Ishikawa (cell line): ENCODE results near the gene LMF1.

Experiments used
- CEBPB ChIP-seq: IDR thresholded peaks from 2 replicates; pipeline ENCODE4 v1.6.1; 2012
- CREB1 ChIP-seq: IDR thresholded peaks from 2 replicates; pipeline ENCODE4 v1.6.1; 2012; ENCODE audit warnings: low read depth
- EGR1 ChIP-seq: IDR thresholded peaks from 2 replicates; pipeline ENCODE4 v1.6.1; 2012
- EP300 ChIP-seq: IDR thresholded peaks from 2 replicates; pipeline ENCODE4 v1.6.1; 2012; ENCODE audit warnings: borderline replicate concordance
- FOXM1 ChIP-seq: IDR thresholded peaks from 2 replicates; pipeline ENCODE4 v1.6.1; 2012; ENCODE audit warnings: low read depth, borderline replicate concordance
- NFIC ChIP-seq: IDR thresholded peaks from 2 replicates; pipeline ENCODE4 v1.6.1; 2012
- RAD21 ChIP-seq: IDR thresholded peaks from 2 replicates; pipeline ENCODE4 v1.6.1; 2012; ENCODE audit warnings: low read depth
- TAF1 ChIP-seq: IDR thresholded peaks from 2 replicates; pipeline ENCODE4 v1.6.1; 2012; ENCODE audit warnings: low read depth, mild to moderate bottlenecking
- TCF12 ChIP-seq: IDR thresholded peaks from 2 replicates; pipeline ENCODE4 v1.6.1; 2012; ENCODE audit warnings: low read depth
- TEAD4 ChIP-seq: IDR thresholded peaks from 2 replicates; pipeline ENCODE4 v1.6.1; 2012
- YY1 ChIP-seq: IDR thresholded peaks from 2 replicates; pipeline ENCODE4 v1.6.1; 2012; ENCODE audit warnings: low read depth
- TF ChIP-seq, protein P1 (sequence below): IDR thresholded peaks from 2 replicates; pipeline ENCODE4 v1.6.1; 2012; ENCODE audit warnings: low read depth, mild to moderate bottlenecking
- TF ChIP-seq, protein P2 (sequence below): IDR thresholded peaks from 2 replicates; pipeline ENCODE4 v1.6.1; 2012
- TF ChIP-seq, protein P3 (sequence below): IDR thresholded peaks from 2 replicates; pipeline ENCODE4 v1.6.1; 2012

GRCh38 chr16:962901-963814 lies 7.6 kb downstream of the LMF1 start:
- TF ChIP-seq YY1, result no peak
- TF ChIP-seq TAF1, result no peak
- TF ChIP-seq, protein P1, sequence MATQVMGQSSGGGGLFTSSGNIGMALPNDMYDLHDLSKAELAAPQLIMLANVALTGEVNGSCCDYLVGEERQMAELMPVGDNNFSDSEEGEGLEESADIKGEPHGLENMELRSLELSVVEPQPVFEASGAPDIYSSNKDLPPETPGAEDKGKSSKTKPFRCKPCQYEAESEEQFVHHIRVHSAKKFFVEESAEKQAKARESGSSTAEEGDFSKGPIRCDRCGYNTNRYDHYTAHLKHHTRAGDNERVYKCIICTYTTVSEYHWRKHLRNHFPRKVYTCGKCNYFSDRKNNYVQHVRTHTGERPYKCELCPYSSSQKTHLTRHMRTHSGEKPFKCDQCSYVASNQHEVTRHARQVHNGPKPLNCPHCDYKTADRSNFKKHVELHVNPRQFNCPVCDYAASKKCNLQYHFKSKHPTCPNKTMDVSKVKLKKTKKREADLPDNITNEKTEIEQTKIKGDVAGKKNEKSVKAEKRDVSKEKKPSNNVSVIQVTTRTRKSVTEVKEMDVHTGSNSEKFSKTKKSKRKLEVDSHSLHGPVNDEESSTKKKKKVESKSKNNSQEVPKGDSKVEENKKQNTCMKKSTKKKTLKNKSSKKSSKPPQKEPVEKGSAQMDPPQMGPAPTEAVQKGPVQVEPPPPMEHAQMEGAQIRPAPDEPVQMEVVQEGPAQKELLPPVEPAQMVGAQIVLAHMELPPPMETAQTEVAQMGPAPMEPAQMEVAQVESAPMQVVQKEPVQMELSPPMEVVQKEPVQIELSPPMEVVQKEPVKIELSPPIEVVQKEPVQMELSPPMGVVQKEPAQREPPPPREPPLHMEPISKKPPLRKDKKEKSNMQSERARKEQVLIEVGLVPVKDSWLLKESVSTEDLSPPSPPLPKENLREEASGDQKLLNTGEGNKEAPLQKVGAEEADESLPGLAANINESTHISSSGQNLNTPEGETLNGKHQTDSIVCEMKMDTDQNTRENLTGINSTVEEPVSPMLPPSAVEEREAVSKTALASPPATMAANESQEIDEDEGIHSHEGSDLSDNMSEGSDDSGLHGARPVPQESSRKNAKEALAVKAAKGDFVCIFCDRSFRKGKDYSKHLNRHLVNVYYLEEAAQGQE, result no peak
- no peak for TF ChIP-seq EP300
- TF ChIP-seq CEBPB, result no peak
- TF ChIP-seq RAD21, result no peak
- no peak for TF ChIP-seq FOXM1
- TF ChIP-seq, protein P2, sequence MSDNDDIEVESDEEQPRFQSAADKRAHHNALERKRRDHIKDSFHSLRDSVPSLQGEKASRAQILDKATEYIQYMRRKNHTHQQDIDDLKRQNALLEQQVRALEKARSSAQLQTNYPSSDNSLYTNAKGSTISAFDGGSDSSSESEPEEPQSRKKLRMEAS, result no peak
- TF ChIP-seq TEAD4, result no peak
- no peak for TF ChIP-seq CREB1
- no peak for TF ChIP-seq EGR1
- TF ChIP-seq, protein P3, sequence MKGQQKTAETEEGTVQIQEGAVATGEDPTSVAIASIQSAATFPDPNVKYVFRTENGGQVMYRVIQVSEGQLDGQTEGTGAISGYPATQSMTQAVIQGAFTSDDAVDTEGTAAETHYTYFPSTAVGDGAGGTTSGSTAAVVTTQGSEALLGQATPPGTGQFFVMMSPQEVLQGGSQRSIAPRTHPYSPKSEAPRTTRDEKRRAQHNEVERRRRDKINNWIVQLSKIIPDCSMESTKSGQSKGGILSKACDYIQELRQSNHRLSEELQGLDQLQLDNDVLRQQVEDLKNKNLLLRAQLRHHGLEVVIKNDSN, result no peak
- no peak for TF ChIP-seq TCF12
- TF ChIP-seq NFIC, result no peak
